OCI-LY3 (cell line): ENCODE measurements around the gene CTBS.

Experiments used
- CTCF ChIP-seq: fragments of 200-600, 300-600 bp; sonication (generic); IDR thresholded peaks from 2 replicates; pipeline ENCODE4 v1.5.1; 2014; ENCODE audit warnings: antibody characterized with exemption, low read length, low read depth
- EZH2phosphoT487 ChIP-seq: fragments of 200-600 bp; shearing (Covaris generic); IDR thresholded peaks from 2 replicates; pipeline ENCODE4 v1.6.1; 2018; ENCODE audit warnings: antibody characterized with exemption, mixed run types, low read depth

- TF ChIP-seq CTCF = no peak
- no peak for TF ChIP-seq EZH2phosphoT487
These were observed 5.0 kb downstream of the CTBS start for GRCh38 chr1:84569216-84569615.
